Common myeloid progenitor, CD34-positive (primary cell): ENCODE data around the gene ADK.
"Not testable (repeated sequence)": the region's sequence is repeated elsewhere in the genome, so short reads cannot be mapped to it uniquely, and the experiment has no call there.

Experiments used
- CTCF ChIA-PET: fragments of 350-600 bp; sonication (Branson Sonifier 250); formaldehyde crosslinking; loops from one replicate; lab custom pipeline; 2021; ENCODE audit warnings: antibody characterized with exemption; lab: Charles Lee
- POLR2A ChIA-PET: fragments of 350-600 bp; sonication (Branson Sonifier 250); formaldehyde crosslinking; loops from one replicate; lab custom pipeline; 2021; ENCODE audit warnings: antibody characterized with exemption; lab: Charles Lee
- DNase-seq, 3 donors: peaks; one replicate each; pipeline versions ENCODE4 v3.0.0 to v3.0.0-alpha.2; 2013
- H3K27ac ChIP-seq, 2 experiments: 1 replicate in 1 of 2; 2 replicates in 1 of 2; pipeline ENCODE4 v1.7.0; 2013; ENCODE audit warnings: inconsistent platforms in 2 of 2, low read length in 2 of 2, mild to moderate bottlenecking in 2 of 2, low read depth in 1 of 2, moderate library complexity in 1 of 2; ENCODE audit not compliant: severe bottlenecking in 2 of 2, insufficient read depth in 1 of 2, poor library complexity in 1 of 2
- H3K27me3 ChIP-seq, 5 experiments: replicated peaks in 2 of 5; 1 replicate in 3 of 5; 2 replicates in 2 of 5; pipeline versions ENCODE4 v1.6.1 to v1.7.0; 2013; ENCODE audit warnings: low read length in 4 of 5, mild to moderate bottlenecking in 2 of 5, moderate library complexity in 2 of 5, inconsistent platforms in 1 of 5; ENCODE audit not compliant: insufficient read depth in 5 of 5, control insufficient read depth in 4 of 5
- H3K36me3 ChIP-seq, 4 experiments: 1 replicate in 2 of 4; 2 replicates in 2 of 4; pipeline versions ENCODE4 v1.6.1 to v1.7.0; 2013; ENCODE audit warnings: low read length in 3 of 4, control low read depth in 1 of 4, mild to moderate bottlenecking in 1 of 4; ENCODE audit not compliant: control insufficient read depth in 4 of 4, insufficient read depth in 4 of 4
- H3K4me1 ChIP-seq, 4 experiments: 1 replicate in 3 of 4; 2 replicates in 1 of 4; pipeline versions ENCODE4 v1.6.1 to v1.7.1; 2013; ENCODE audit warnings: low read length in 3 of 4, mild to moderate bottlenecking in 3 of 4, control low read depth in 1 of 4, inconsistent platforms in 1 of 4, moderate library complexity in 1 of 4; ENCODE audit not compliant: control insufficient read depth in 4 of 4, insufficient read depth in 4 of 4; ENCODE audit errors: control extremely low read depth in 1 of 4
- H3K4me3 ChIP-seq, 7 experiments: 1 replicate in 4 of 7; 2 replicates in 3 of 7; pipeline versions ENCODE4 v1.5.1 to v1.7.0; 2013; ENCODE audit warnings: mild to moderate bottlenecking in 7 of 7, low read length in 6 of 7, moderate library complexity in 6 of 7, inconsistent platforms in 2 of 7, low read depth in 2 of 7, control low read depth in 1 of 7; ENCODE audit not compliant: insufficient read depth in 4 of 7, control insufficient read depth in 1 of 7; ENCODE audit errors: extremely low read depth in 1 of 7
- H3K9me3 ChIP-seq, 5 experiments: 1 replicate in 4 of 5; 2 replicates in 1 of 5; pipeline versions ENCODE4 v1.6.1 to v1.7.1; 2013; ENCODE audit warnings: low read length in 4 of 5, mild to moderate bottlenecking in 2 of 5, inconsistent platforms in 1 of 5, low read depth in 1 of 5, moderate library complexity in 1 of 5; ENCODE audit not compliant: control insufficient read depth in 4 of 5, insufficient read depth in 2 of 5; ENCODE audit errors: control extremely low read depth in 1 of 5
- WGBS: methylation state at CpG from one replicate; pipeline ENCODE4 v1.1.5; 2013; ENCODE audit not compliant: insufficient coverage; 5-methylcytosine and 5-hydroxymethylcytosine counted together

ADK gene

GRCh38 chr10:74353021-74353420 is 202.0 kb downstream of the ADK start:
- H3K27me3 ChIP-seq, CTCF ChIA-PET, H3K4me3 ChIP-seq, H3K27ac ChIP-seq, H3K4me1 ChIP-seq, POLR2A ChIA-PET, DNase-seq, H3K36me3 ChIP-seq: not testable (repeated sequence)
- WGBS = 95% methylated on average over 3 of the region's 3 CpGs
- H3K9me3 ChIP-seq = peaks cover 0 to 11% (median 5%) of the 10 kb centered on the region in 5 experiments

- Histone ChIP-seq H3K4me3 (no peak overlapping the region), H3K4me1 (no peaks in the 10 kb centered on the region), H3K27ac (no peak overlapping the region), H3K9me3 (peaks cover 8 to 47% (median 20%) of the 10 kb centered on the region in 5 experiments), H3K27me3 (no peaks in the 10 kb centered on the region), H3K36me3 (peaks cover 12 to 43% (median 21%) of the 10 kb centered on the region in 4 experiments)
- peak in 2 of 3 donors; percentile 16 to 31 for DNase-seq
- CTCF ChIA-PET = no interaction called here
- POLR2A ChIA-PET = no interaction called here
Measured at GRCh38 chr10:74361678-74362077, 210.7 kb downstream of the ADK start.

GRCh38 chr10:74363727-74364126 is 212.7 kb downstream of the ADK start:
- 100% methylated on average over 2 of the region's 2 CpGs for WGBS
- Histone ChIP-seq H3K27me3 (no peaks in the 10 kb centered on the region), H3K4me1 (no peaks in the 10 kb centered on the region), H3K9me3 (peaks cover 4 to 42% (median 19%) of the 10 kb centered on the region in 5 experiments), H3K4me3 (no peak overlapping the region), H3K27ac (no peak overlapping the region), H3K36me3 (peaks cover 8 to 34% (median 17%) of the 10 kb centered on the region in 4 experiments)
- ChIA-PET POLR2A (no interaction called here), CTCF (no interaction called here)
- no peak for DNase-seq

- DNase-seq = no peak
- H3K27ac ChIP-seq = no peak overlapping the region
- H3K4me1 ChIP-seq = no peaks in the 10 kb centered on the region
- ChIA-PET CTCF (no interaction called here), POLR2A (interaction anchor here (0.6 kb wide), 1 partner anchor 1340 kb away, joined by 3 read pairs; no protein-coding TSS in a partner anchor)
- WGBS = no CpG with 5 or more reads among the region's 3 CpGs
- H3K27me3 ChIP-seq = no peaks in the 10 kb centered on the region
- H3K9me3 ChIP-seq = peaks cover 0 to 30% (median 19%) of the 10 kb centered on the region in 5 experiments
- H3K36me3 ChIP-seq = peaks cover 8 to 24% (median 16%) of the 10 kb centered on the region in 4 experiments
- no peak overlapping the region for H3K4me3 ChIP-seq
Measured at GRCh38 chr10:74365109-74365508, 214.1 kb downstream of the ADK start.

- WGBS = 98% methylated on average over 4 of the region's 7 CpGs
- no peak for DNase-seq
- no peak overlapping the region for H3K4me3 ChIP-seq
- H3K4me1 ChIP-seq = no peaks in the 10 kb centered on the region
- peaks cover 0 to 3% (median 0%) of the 10 kb centered on the region in 5 experiments for H3K9me3 ChIP-seq
- ChIA-PET CTCF (no interaction called here), POLR2A (no interaction called here)
- no peak overlapping the region for H3K27ac ChIP-seq
- H3K27me3 ChIP-seq = no peaks in the 10 kb centered on the region
- H3K36me3 ChIP-seq = peaks cover 0 to 10% (median 4%) of the 10 kb centered on the region in 4 experiments
Measured at GRCh38 chr10:74371696-74372095, 220.7 kb downstream of the ADK start.

- POLR2A ChIA-PET = interaction anchor here (0.6 to 0.7 kb wide), 2 partner anchors 80 to 197 kb away, joined by 3 read pairs; no protein-coding TSS in a partner anchor
- H3K27ac ChIP-seq = no peak overlapping the region
- WGBS = no CpG with 5 or more reads among the region's 1 CpG
- no peaks in the 10 kb centered on the region for H3K4me1 ChIP-seq
- no peak overlapping the region for H3K4me3 ChIP-seq
- CTCF ChIA-PET = no interaction called here
- peaks cover 0 to 3% (median 0%) of the 10 kb centered on the region in 5 experiments for H3K9me3 ChIP-seq
- peaks cover 0 to 10% (median 4%) of the 10 kb centered on the region in 4 experiments for H3K36me3 ChIP-seq
- no peaks in the 10 kb centered on the region for H3K27me3 ChIP-seq
- DNase-seq = no peak
Measured at GRCh38 chr10:74373059-74373458, 222.0 kb downstream of the ADK start.

GRCh38 chr10:74377476-74377875 is 226.5 kb downstream of the ADK start:
- H3K4me1 ChIP-seq = no peaks in the 10 kb centered on the region
- WGBS = 97% methylated on average over 2 of the region's 5 CpGs
- no peaks in the 10 kb centered on the region for H3K27me3 ChIP-seq
- peaks cover 0 to 3% (median 0%) of the 10 kb centered on the region in 5 experiments for H3K9me3 ChIP-seq
- no peak overlapping the region for H3K27ac ChIP-seq
- ChIA-PET POLR2A (no interaction called here), CTCF (no interaction called here)
- H3K4me3 ChIP-seq = no peak overlapping the region
- no peaks in the 10 kb centered on the region for H3K36me3 ChIP-seq
- no peak for DNase-seq
